Measurements from ENCODE around the gene HLA-DPA1.
"Not testable (repeated sequence)": the region's sequence is repeated elsewhere in the genome, so short reads cannot be mapped to it uniquely, and the experiment has no call there.

HLA-DPA1 gene

DNA sequence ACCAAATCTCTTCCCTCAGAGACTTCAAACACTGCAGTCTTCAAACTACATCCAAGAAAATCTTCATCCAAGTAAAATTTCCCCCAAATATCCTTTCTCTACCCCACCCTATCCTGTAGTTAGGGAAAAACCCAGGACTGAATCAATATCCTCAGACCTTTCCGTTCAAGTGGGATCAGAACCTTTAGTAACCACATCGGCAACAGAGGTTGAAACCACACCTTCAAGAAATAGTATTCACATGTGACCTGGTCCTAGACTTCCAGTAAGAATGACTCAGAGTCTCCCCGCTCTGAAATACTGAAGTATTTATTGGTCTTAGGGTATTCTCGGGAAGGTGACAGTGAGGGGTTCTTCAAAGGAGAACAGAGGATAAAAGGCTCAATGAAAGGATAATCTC, 8.7 kb downstream of the HLA-DPA1 start:
- no peak for DNase-seq (ENCODE audit: low read depth)

DNA sequence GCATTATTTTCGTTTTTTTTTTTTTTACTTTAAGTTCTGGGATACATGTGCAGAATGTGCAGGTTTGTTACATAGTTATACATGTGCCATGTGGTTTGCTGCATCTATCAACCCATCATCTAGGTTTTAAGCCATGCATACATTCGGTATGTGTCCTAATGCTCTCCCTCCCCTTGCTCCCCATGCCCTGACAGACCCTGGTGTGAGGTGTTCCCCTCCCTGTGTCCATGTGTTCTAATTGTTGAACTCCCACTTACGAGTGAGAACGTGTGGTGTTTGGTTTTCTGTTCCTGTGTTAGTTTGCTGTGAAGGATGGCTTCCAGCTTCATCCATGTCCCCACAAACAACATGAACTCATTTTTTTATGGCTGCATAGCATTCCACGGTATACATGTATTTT, 10.0 kb downstream of the HLA-DPA1 start:
- DNase-seq (ENCODE audit: low read depth) = not testable (repeated sequence)

DNA sequence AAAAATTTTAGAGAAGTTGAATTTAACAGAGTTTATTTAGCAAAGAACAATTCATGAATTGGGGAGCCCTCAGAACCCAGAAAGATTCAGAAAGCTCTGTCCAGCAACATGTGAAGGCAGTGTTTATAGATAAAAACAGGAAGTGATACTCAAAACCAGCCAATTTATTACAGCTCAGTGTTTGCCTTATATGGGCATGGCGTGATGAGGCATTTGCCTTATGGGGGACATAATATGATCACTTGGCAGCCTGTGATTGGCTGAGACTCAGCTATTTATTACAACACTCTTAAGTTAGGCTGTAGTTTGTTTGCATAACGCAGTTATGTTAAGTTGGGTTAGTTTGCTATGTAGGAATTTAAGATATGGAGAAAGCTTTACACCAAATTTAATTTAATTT, 11.5 kb downstream of the HLA-DPA1 start:
- DNase-seq (ENCODE audit: low read depth) = no peak

GRCh38 chr6:33057222-33058150, 16.0 kb downstream of the HLA-DPA1 start:
- no peak for DNase-seq (ENCODE audit: low read depth)

GRCh38 chr6:33053230-33053629, 20.2 kb downstream of the HLA-DPA1 start:
- no peak for DNase-seq (ENCODE audit: low read depth)

DNA sequence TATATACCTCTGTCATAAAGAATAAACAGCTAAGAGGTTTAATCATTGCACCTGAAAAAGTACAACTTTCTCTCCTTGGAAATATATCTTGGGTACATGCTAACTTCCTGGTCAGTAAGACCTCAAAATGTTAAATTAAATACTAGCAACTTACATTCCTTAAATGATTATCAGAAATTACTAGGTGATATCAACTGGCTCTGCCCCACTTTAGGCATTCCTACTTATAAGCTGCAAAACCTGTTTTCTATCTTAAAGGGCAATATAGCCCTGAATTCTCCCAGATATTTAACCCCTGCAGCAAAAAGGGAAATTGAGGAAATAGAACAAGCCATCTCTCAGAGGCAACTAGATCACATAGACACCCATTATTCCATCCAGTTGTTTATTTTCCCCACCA, 20.8 kb downstream of the HLA-DPA1 start:
- no peak for DNase-seq (ENCODE audit: low read depth)

GRCh38 chr6:33050014-33050810, 23.2 kb downstream of the HLA-DPA1 start:
- no peak for DNase-seq (ENCODE audit: low read depth)

- no peak for DNase-seq (ENCODE audit: low read depth)
Measured at GRCh38 chr6:33049323-33050013, 24.0 kb downstream of the HLA-DPA1 start.

DNA sequence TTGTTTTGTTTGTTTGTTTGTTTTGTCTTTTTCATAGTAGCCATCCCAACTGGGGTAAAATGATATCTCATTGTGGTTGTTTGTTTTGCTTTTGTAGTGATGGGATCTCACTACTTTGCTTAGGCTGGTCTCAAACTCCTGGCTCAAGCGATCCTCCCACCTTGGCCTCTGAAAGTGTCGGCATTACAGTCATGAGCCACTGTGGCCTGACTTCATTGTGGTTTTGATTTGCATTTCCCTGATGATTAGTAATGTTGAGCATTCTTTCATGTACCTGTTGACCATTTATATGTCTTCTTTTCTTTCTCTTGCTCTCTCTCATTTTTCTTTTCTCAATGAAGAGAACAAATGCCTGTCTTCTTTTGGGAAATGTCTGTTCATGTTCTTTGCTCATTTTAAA, 33.3 kb downstream of the HLA-DPA1 start:
- DNase-seq (ENCODE audit: low read depth) = no peak

- no peak for DNase-seq (ENCODE audit: low read depth)
Measured at GRCh38 chr6:33036535-33036934, 36.9 kb downstream of the HLA-DPA1 start.

DNA sequence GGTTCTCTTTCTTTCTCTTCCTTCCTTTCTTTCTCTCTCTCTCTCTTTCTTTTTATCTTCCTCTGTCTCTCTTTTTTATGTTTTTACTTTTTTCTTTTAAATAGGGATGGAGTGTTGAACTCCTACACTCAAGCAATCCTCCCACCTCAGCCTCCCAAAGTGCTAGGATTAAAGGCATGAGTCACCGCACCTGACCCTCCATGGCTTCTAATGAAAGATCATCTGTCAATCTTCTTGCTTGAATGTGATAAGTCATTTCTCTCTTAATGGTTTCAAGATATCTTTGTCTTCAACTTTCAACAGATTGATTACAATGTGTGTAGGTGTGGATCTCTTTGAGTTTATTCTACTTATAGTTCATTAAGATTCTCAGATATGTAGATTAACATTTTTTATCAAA, 38.9 kb downstream of the HLA-DPA1 start:
- no peak for DNase-seq (ENCODE audit: low read depth)

DNA sequence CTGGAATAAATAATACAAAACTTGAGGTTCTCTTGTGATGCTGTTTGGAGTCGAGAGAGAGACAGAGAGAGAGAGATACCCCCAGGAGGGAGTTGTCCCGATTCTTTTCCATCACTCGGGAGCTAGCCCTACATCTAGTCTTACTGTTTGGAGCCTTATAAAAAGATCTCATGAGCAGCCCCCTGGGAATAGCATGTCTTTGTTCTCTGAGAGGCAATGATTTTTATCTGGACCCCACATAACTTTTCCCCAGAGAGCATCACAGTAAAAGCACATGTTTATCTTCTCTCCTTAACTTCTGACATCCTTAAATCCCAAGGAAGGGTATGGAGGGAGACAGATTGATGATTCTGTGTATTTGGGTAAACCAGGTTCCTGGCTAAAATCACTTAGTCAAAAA, 43.2 kb downstream of the HLA-DPA1 start:
- DNase-seq (ENCODE audit: low read depth) = no peak

DNA sequence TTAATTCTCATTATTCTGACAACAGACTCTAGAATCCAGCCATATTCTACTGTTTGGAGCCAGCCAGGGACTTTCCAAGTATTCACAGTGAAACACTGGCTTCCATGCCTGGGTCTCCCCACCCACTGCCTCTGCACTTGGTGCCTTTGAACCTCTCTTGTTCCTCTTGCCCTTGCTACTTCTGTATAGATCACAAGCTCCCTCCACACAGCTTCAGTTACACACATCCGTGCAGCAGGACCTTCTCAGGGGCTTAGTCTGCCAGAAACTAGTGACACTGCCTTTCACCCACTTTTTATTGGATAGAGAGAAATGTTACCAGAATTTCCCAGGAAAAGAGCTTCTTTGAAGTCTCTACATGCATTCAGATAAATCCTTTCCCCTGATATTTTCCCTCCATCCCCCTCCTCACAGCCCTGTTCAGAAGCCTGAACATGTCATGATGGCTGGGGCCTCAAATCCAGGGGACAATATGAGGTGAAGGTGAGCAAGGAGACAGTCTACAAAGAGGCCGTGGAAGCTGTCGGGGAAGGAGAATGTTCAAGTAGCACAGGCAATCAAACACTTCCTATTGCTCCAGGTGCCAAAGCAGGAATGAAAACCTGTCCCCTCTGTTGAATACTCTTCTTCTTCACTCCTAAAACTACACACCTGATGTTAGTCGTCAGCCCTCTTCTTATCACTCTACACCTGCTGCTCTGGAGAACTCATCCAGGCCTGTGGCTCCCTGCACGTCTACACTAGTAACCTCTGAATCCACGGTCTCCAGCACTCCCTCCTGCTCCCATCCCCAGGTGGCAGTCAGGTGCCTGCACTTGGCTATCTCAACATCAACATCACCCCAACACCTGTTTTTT, 43.9 kb downstream of the HLA-DPA1 start:
- no peak for DNase-seq (ENCODE audit: low read depth)

DNA sequence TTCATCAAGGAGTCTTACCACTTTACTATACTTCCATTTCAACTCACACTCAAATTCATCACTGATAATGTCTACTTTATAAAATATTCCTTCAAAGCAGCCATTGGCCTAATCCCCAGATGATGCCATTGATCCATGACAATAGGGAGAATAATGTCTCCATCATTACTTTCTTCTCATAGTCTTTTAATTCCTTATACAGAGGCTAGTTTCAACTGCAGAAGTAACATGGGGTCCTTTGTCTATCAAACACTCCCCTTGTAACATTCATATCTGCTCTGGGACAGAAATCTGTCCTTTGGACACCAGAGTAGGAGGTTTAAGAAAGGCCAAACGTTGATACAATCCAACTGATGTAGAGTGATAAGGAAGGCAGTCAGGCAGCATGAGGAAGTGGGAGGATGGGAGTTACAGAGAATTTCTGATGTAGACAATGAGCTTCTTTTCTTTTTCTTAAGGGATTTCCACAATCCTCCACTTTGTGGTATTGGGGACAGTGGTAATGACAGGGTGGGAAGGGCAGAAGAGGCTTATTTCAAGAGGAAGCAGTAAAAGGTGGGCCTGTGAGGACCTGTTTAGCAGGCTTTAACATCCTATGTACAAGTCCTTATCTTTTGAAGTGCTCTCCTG, 45.1 kb downstream of the HLA-DPA1 start:
- DNase-seq (ENCODE audit: low read depth) = no peak

DNA sequence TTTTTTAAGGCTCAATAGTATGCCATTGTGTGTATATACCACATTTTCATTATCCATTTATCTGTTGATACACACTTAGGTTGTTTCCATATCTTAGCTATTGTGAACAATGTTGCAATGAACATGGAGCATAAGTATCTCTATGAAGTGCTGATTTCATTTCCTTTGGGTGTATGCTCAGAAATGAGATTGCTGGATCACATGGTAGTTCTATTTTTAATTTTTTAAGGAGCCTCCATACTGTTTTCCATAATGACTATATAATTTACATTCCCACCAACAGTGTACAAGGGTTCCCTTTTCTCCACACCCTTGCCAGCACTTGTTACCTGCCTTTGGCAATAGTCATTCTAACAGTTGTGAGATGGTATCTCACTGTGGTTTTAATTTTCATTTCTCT, 48.9 kb downstream of the HLA-DPA1 start:
- no peak for DNase-seq (ENCODE audit: low read depth)

GRCh38 chr6:33023536-33023935, 49.9 kb downstream of the HLA-DPA1 start:
- no peak for DNase-seq (ENCODE audit: low read depth)

DNA sequence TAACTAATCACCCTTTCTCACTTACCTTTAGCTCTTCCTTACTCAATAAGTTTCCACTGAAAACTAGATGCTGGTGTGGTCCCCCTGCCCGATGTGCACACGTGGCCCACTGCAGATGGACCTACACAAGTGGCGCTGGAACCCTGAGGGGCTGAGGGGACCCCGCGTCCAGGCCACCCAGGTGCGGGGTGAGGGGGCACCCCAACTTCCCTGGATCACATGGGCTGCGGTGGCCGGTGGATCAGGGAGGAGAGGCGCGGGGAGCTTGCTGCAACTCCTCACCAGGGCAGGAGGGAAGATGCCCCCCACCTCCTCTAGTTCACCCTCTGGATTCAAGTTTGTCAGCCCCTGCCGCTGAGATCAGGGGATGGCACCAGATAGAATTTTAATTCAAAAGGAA, 51.5 kb downstream of the HLA-DPA1 start:
- no peak for DNase-seq (ENCODE audit: low read depth)

DNA sequence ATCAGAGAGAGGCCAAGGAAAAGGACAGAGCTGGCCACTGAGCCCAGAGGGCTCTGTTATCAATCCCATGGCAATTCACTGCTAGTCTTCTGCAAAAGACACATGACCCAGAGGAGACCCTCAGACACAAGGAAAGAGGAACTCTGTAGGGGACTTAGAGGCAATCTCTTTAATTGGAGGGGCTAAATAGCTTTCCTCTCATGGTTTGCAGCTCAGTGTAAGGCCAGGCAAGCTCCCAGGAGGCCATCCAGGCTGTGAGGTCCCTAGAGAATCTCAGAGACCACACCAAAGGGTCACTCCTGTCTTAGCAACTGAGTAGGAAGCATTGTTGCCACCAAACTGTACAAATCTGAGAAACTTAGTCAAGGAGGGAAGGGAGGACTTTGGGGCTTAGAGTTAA, 54.1 kb downstream of the HLA-DPA1 start:
- no peak for DNase-seq (ENCODE audit: low read depth)

DNA sequence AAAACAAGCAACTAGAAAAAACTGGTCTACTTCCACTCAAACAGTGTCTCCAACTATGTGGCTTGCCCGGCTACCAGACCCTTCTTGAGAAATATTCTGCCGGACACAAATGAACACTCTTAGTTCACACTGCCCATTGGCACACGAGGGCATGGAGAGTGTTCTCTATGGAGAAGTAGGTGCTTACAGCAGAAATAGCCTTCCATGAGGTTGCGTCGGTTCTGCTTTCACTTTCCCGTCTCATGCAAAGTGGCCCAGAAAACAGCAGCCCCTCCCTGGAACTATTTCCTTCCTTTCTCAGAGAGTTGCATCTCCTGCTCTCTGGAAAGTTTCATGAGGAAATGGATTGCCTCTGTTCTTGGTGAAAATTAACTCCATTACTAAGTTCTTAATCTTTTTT, 54.5 kb downstream of the HLA-DPA1 start:
- DNase-seq (ENCODE audit: low read depth) = peak; percentile 7

- no peak for DNase-seq (ENCODE audit: low read depth)
Measured at GRCh38 chr6:33018418-33018817, 55.0 kb downstream of the HLA-DPA1 start.

- DNase-seq (ENCODE audit: low read depth) = no peak
Measured at GRCh38 chr6:33017694-33018353, 55.6 kb downstream of the HLA-DPA1 start.

All from GM04503 (cell line).